ENCODE results near the gene UCP3.
A peak's percentile ranks its signal among the peaks of the same experiment; 100 is the strongest.

Gene UCP3

GRCh38 chr11:74008373-74009229, at the start of gene UCP3:
UCP3 (minus strand) TSS chr11:74009085; CDS start chr11:74007042, 2,043 bp downstream.
- no peak for DNase-seq

GRCh38 chr11:74057249-74058151, 48.6 kb upstream of the UCP3 start:
- DNase-seq, result no peak

DNA sequence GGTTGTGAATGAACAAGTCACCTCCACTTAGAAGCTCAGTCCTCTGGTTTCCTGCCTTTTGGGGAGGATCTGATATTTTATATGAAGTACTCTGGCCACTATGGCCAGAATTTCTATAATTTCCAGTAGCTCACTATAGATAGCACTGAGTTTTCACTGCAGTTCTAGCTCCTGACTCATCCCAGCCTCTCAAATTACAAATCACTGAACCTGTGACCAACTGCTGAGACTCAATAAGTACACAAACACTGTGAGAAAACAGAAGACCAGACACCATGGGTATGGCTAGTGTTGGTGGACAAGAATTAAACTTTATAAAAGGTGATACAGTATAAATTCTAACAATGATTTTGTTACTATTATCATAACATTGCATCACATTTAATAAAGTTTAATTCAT, 47.1 kb upstream of the UCP3 start:
- DNase-seq, result no peak

GRCh38 chr11:74050465-74050864, 41.6 kb upstream of the UCP3 start:
- no peak for DNase-seq

GRCh38 chr11:74048993-74049392, 40.1 kb upstream of the UCP3 start:
- DNase-seq, result no peak

DNA sequence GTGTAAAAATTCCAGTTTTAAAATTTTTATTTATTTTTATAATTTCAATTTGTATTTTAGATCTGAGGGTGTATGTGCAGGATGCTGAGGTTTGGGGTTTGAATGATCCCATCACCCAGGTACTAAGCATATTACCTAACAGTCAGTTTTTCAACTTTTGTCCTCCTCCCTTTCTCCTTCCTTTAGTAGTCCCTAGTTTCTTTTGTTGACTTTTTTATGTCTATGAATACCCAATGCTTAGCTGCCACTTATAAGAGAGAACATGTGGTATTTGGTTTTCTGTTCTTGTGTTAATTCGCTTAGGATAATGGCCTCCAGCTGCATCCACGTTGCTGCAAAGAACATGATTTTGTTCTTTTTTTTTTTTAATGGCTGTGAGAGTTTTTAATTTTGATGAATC, 35.7 kb upstream of the UCP3 start:
- DNase-seq, result no peak

GRCh38 chr11:74043450-74043849, 34.6 kb upstream of the UCP3 start:
- DNase-seq, result no peak

DNA sequence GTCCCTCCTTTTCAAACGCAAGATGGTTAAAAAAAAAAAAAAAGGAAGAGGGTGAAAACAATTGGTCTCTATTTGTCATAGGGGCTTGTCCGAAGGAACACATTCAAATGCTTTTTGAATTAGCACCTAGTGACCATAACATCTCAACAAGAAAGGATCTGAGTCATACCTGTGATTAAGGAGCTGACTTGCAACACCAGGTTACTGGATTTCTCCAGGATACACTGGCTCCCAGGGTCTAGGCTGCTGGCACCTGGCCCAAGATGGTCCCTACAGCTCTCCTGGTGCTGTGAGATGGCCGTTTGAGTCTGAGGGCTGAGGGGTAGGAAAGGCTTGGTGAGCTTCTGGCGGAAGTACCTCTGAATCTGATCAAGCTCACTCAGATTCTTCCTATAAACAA, 28.4 kb upstream of the UCP3 start:
- no peak for DNase-seq

GRCh38 chr11:74035264-74035663, 26.4 kb upstream of the UCP3 start:
- no peak for DNase-seq

DNA sequence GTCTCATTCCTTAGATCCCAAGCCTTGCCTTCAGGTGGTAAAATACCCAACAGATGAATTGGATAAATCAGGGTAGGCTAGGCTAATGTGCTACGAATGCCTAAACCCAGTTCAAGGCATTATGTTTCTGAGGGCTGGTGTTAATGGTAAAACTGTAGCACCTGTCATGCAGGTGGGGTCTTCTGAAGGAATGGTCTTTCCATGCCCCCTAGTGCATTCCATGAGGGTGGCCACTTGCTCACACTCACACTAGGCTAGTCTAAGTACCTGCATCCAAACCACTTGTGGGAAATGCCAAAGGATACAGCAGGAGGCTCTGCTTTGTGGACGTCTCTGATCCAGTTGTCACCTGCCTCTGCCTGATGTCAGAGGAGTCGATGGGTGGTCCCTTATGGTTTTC, 24.2 kb upstream of the UCP3 start:
- no peak for DNase-seq

- DNase-seq, result no peak
Measured at GRCh38 chr11:74030723-74031676, 22.1 kb upstream of the UCP3 start.

- no peak for DNase-seq
Measured at GRCh38 chr11:74025467-74026166, 16.7 kb upstream of the UCP3 start.

DNA sequence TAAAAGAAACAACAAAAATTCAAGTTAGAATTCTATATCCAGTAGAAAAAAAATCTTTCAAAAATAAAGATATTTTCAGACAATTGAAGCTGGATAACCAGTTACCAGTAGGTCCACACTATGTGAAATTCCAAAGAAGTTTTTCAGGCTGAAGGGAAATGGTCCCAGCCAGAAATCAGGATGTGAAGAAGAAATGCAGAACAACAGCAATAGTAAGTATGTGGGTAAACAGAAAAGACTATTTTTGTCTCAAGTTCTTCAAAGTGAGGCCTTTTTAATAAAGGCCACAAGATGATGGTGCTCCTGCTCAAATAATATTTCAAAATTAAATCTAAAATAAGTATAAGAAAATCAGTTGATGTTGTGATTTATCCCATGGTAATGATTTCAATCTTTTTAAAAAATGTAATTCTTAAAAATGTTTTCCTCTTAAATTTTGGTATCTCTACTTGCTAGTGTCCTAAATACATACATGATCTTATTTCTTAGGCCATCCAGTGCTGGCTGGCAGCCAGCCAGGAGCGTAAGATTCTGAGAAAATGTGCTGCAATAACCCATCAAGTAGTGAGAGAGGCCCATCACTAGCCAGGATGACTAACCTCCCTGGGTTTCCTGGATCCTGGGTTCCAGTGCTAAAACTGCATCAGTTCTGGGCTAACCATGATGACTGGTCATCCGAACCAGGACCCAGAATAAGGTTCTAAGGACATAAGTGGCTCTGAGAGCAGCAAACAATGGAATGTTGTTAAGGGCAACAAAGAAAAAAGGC, 15.6 kb upstream of the UCP3 start:
- DNase-seq, result peak; percentile 36

DNA sequence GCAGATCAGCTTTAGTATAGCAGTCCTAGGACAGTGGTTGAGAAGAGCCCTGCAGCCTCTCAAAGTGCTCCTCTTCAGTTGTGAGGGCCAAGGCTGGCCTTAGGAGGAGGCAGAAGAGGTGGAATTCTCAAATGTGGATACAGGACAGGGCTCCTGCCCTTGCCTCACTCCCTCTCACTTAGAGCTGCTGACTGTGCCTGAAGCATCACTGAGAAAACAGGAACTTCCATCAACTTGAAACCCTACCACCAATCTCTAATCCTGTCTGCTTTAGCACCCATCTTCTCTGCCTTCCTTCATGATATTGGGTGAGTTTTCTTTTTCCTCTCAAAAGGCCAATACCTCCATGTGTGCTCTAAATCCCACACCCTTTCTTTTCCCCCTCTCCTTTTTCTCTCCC, 14.4 kb upstream of the UCP3 start:
- no peak for DNase-seq

- no peak for DNase-seq
Measured at GRCh38 chr11:74022546-74022945, 13.7 kb upstream of the UCP3 start.

DNA sequence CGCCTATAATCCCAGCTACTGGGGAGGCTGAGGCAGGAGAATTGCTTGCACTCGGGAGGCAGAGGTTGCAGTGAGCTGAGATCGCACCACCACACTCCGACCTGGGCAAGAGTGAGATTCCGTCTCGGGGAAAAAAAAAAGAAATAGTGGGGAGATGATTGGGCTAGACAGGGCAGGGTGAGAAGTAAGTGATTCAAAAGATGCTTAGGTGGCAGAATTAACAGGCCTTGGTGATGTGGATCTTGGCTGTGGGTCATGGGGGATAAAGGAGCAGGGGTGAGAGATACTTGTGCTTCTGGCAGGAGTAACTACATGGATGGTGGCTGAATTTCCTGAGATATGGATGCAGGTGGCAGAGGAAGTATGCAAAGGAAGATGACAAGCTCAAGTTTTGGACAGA, 13.1 kb upstream of the UCP3 start:
- DNase-seq, result no peak

DNA sequence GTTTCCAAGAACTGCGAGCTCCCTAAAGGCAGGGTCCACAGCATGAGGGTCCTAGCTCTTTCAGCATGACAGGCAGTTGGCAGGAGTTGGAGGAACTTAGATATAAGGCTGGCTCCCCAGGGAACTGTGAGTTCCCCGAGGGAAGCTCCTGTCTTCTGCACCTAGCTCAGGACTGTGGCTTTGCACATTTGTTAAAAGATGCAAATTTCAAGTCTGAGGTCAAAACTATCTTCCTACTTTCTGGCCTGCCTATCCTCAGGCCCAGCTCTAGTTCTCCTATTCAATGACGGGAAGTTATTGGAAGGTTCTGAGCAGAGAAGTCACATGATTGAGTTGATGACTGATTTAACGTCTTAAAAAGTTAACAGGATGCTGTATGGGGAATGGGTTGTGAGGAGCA, 11.7 kb upstream of the UCP3 start:
- no peak for DNase-seq

DNA sequence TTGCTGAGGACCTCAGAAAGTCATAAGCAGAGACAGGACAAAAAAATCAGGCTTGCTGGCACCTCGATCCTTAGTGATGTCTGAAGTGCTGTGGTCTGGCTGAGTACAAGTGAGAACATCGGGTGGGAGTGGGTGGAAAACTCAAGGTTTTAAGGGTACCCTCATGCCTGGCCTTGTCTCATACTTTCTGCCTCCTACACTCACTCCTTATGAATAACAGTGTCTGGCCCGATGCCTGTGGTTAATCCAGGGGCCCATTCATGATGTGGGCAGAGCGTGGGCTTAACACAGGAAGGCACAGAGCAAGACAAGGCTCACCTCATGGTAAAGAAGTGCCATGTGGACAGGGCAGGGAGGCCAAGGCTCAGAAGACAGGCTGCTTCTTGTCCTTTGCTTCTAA, 11.0 kb upstream of the UCP3 start:
- DNase-seq, result peak; percentile 79

DNA sequence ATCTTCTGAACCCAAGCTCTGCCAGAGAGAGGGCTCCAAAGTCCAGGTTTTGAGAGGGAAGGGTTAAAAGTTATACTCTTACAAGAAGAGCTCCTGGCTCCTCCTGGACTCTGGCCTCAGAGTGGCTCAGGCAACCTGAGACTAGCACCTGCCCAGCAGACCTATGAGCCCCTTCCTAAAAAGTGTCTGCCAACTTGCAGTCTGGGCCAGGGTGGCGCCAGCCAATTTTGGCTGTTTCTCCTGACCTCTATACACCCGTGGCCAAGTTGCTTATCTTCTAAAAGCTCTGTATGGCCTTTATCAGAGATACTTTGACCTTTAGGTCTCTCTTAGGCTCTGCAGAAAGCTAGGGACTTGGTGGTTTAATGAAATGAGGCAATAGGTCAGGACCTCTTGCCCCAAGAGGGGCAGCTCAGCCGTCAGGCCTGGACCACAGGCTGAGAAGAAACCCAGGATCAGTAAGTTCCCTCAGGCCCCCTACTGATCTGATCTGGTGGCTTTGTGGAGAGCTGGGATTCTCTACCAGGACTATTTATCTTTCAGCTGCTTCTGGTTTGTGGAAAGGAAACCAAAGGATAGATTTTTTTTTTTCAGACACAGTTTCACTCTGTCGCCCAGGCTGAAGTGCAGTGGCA, 10.3 kb upstream of the UCP3 start:
- DNase-seq, result no peak

- no peak for DNase-seq
Measured at GRCh38 chr11:74018331-74019005, 9.6 kb upstream of the UCP3 start.
